GM23248 (cell line): ENCODE measurements around the gene MAN1A1.

Source experiments
- EZH2 ChIP-seq: fragments of 200-600 bp; sonication (generic); IDR thresholded peaks from 2 replicates; pipeline ENCODE4 v1.6.1; 2018; ENCODE audit warnings: antibody characterized with exemption, mild to moderate bottlenecking; ENCODE audit not compliant: insufficient read depth, poor library complexity, severe bottlenecking
- EZH2phosphoT487 ChIP-seq: fragments of 200-600 bp; sonication (generic); IDR thresholded peaks from 2 replicates; pipeline ENCODE4 v1.6.1; 2018; ENCODE audit warnings: antibody characterized with exemption, moderate library complexity, mild to moderate bottlenecking, low read depth; ENCODE audit not compliant: insufficient read depth

- TF ChIP-seq EZH2 (no peak), EZH2phosphoT487 (no peak)
Measured at GRCh38 chr6:119243037-119243436, 106.5 kb downstream of the MAN1A1 start.
